Upper lobe of right lung (tissue), 1 donor: ENCODE measurements around the gene JTB. TPM values are rescaled to one million over a fixed set of nuclear protein-coding genes. Genes with fewer than 3 reads are reported as not detected.

ENCODE experiments used
- ATAC-seq: fragments of 200-7000 bp; cut with Tn5 transposase; one replicate; pipeline ENCODE4 v1.9.1; 2020; ENCODE audit warnings: mild to moderate bottlenecking, moderate library complexity
- DNase-seq: peaks from one replicate; pipeline ENCODE4 v3.0.0-alpha.2; 2020
- H3K27ac ChIP-seq: fragments of 200-600 bp; one replicate; pipeline ENCODE4 v1.8.0; 2022
- H3K27me3 ChIP-seq: fragments of 200-600 bp; one replicate; pipeline ENCODE4 v1.8.0; 2022; ENCODE audit warnings: mild to moderate bottlenecking
- H3K36me3 ChIP-seq: fragments of 200-600 bp; one replicate; pipeline ENCODE4 v1.8.0; 2022
- H3K4me1 ChIP-seq: fragments of 200-600 bp; one replicate; pipeline ENCODE4 v1.8.0; 2022
- H3K4me3 ChIP-seq: fragments of 200-600 bp; one replicate; pipeline ENCODE4 v1.8.0; 2022; ENCODE audit warnings: mild to moderate bottlenecking
- H3K9me3 ChIP-seq: fragments of 200-600 bp; one replicate; pipeline ENCODE4 v1.8.0; 2022
- intact Hi-C: fragments of 100-400 bp; cut with DNase I; formaldehyde crosslinking; loops from one replicate; pipeline ENCODE4 v1.11.0; 2022
- total RNA-seq: library from RNA; stranded (reverse); fragmentation: NEBNext Ultra II Directional; extraction: Animal tissue kit (Norgen Biotek cat#: 25700); gene quantifications from one replicate; pipeline ENCODE4 v1.2.1, GENCODE V29; 2021
- TF ChIP-seq, protein P1 (sequence below): fragments of 200-600 bp; IDR thresholded peaks from one replicate; pipeline ENCODE4 v1.8.0; 2022; ENCODE audit warnings: antibody characterized with exemption
- donor health status: DM: no; HTN: yes; CAD: no; lungs with severe emphysema.

The JTB gene
- total RNA-seq, 1 donor from 2014 or later, result 129 TPM

GRCh38 chr1:153938996-153939395 is 38.5 kb downstream of the JTB start:
- ATAC-seq (no peak), DNase-seq (peak; percentile 50)
- Histone ChIP-seq H3K4me1 (peaks cover 5% of the 10 kb centered on the region), H3K36me3 (peaks cover 90% of the 10 kb centered on the region), H3K9me3 (no peaks in the 10 kb centered on the region), H3K27ac (no peak overlapping the region), H3K4me3 (no peak overlapping the region), H3K27me3 (no peaks in the 10 kb centered on the region)
- intact Hi-C loops, result no loop called here
- TF ChIP-seq, protein P1, sequence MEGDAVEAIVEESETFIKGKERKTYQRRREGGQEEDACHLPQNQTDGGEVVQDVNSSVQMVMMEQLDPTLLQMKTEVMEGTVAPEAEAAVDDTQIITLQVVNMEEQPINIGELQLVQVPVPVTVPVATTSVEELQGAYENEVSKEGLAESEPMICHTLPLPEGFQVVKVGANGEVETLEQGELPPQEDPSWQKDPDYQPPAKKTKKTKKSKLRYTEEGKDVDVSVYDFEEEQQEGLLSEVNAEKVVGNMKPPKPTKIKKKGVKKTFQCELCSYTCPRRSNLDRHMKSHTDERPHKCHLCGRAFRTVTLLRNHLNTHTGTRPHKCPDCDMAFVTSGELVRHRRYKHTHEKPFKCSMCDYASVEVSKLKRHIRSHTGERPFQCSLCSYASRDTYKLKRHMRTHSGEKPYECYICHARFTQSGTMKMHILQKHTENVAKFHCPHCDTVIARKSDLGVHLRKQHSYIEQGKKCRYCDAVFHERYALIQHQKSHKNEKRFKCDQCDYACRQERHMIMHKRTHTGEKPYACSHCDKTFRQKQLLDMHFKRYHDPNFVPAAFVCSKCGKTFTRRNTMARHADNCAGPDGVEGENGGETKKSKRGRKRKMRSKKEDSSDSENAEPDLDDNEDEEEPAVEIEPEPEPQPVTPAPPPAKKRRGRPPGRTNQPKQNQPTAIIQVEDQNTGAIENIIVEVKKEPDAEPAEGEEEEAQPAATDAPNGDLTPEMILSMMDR, result no peak

- H3K36me3 ChIP-seq, result peaks cover 95% of the 10 kb centered on the region
Observed at GRCh38 chr1:153937331-153937730, 40.1 kb downstream of the JTB start.

DNA sequence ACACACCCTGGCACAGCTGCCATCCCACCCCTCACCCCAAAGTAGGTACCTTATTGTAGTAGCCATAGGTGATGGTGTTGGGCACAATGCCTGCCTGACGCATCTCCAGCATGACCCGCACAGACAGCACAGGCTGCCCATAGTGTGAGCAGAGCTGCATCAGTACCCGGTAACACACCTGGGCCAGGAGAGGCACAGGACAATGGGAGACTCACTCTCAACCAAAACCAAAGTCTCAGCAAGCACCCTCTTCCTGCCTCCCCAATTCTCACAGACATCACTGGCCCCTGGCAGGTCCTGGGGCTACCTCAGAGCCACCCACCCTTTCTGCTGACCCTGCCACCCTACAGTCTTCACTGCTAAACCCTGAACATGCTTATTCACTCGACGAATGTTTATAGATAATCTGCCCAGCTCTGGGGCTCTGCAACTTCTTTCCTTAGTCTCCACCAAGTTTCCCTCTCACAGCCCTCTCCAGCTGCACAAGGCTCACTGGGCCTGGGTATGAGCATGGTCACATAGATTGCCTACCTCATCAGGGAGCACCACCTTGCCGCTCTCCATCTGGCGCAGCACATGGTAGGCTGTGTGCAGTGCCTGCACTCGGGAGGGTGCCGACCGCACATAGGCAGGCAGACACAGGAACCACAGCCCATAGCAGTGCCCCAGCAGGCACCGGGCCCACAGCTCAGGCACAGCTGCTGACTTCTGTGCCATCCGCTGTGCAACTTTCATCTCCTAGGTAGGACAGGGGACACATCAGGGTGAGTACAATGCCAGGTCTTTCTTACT is 41.3 kb downstream of the JTB start:
- Histone ChIP-seq H3K9me3 (no peaks in the 10 kb centered on the region), H3K27me3 (no peaks in the 10 kb centered on the region), H3K4me1 (no peaks in the 10 kb centered on the region), H3K36me3 (peaks cover 95% of the 10 kb centered on the region), H3K4me3 (no peak overlapping the region), H3K27ac (no peak overlapping the region)
- DNase-seq, result peak; percentile 37
- intact Hi-C loops, result no loop called here
- no peak for ATAC-seq
- TF ChIP-seq, protein P1, result no peak

More at GRCh38 chr1:153937331-153937730, 40.1 kb downstream of the JTB start:
- no peaks in the 10 kb centered on the region for H3K4me1 ChIP-seq
- H3K27ac ChIP-seq, result no peak overlapping the region
- intact Hi-C loops, result no loop called here
- H3K9me3 ChIP-seq, result no peaks in the 10 kb centered on the region
- DNase-seq, result peak; percentile 45
- no peak overlapping the region for H3K4me3 ChIP-seq
- ATAC-seq, result no peak
- TF ChIP-seq, protein P1, result no peak
- H3K27me3 ChIP-seq, result no peaks in the 10 kb centered on the region

DNA sequence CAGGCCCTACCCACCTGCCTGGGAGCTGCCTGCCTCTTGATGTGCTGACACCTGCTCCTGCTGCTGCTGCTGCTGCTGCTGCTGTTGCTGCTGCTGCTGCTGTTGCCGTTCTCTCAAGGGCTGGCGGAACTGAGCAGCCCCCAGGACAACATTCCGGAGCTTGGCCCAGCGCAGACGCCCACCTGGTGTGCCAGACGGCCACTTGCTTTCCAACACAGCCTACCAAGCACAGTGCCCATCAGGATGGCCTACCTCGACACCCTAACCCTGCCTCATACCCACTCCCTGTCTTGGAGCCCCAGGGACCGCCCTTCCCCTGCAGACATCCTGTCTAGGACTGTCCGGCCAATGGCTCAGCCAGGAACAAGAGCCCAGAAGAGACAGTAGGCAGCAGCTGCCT is 42.7 kb downstream of the JTB start:
- TF ChIP-seq, protein P1, result no peak
- H3K4me1 ChIP-seq, result no peaks in the 10 kb centered on the region
- no peaks in the 10 kb centered on the region for H3K27me3 ChIP-seq
- no peak overlapping the region for H3K27ac ChIP-seq
- DNase-seq (peak; percentile 47), ATAC-seq (no peak)
- intact Hi-C loops, result no loop called here
- H3K4me3 ChIP-seq, result no peak overlapping the region
- no peaks in the 10 kb centered on the region for H3K9me3 ChIP-seq
- H3K36me3 ChIP-seq, result peaks cover 95% of the 10 kb centered on the region

- peaks cover 90% of the 10 kb centered on the region for H3K36me3 ChIP-seq
- no peaks in the 10 kb centered on the region for H3K9me3 ChIP-seq
- TF ChIP-seq, protein P1, result no peak
- intact Hi-C loops, result no loop called here
- no peak for ATAC-seq
- no peaks in the 10 kb centered on the region for H3K27me3 ChIP-seq
- H3K27ac ChIP-seq, result no peak overlapping the region
- no peak overlapping the region for H3K4me3 ChIP-seq
- no peaks in the 10 kb centered on the region for H3K4me1 ChIP-seq
- DNase-seq, result peak; percentile 49
Observed at GRCh38 chr1:153933955-153934354, 43.5 kb downstream of the JTB start.
